Lower lobe of right lung (tissue), 2 donors: ENCODE data around the gene FXYD6. TPM values are rescaled to one million over a fixed set of nuclear protein-coding genes. Genes with fewer than 3 reads are reported as not detected.

ENCODE experiments used
- ATAC-seq, 2 donors: fragments of 200-7000 bp; cut with Tn5 transposase; one replicate each; pipeline ENCODE4 v1.9.1; 2020 to 2022; ENCODE audit warnings: mild to moderate bottlenecking in 2 of 2, moderate library complexity in 2 of 2
- DNase-seq: peaks from one replicate; pipeline ENCODE4 v3.0.0-alpha.2; 2020
- H3K27ac ChIP-seq: fragments of 200-600 bp; one replicate; pipeline ENCODE4 v1.8.0; 2022
- H3K27me3 ChIP-seq: fragments of 200-600 bp; one replicate; pipeline ENCODE4 v1.8.0; 2022; ENCODE audit warnings: low read depth
- H3K36me3 ChIP-seq: fragments of 200-600 bp; one replicate; pipeline ENCODE4 v1.8.0; 2022; ENCODE audit warnings: mild to moderate bottlenecking
- H3K4me1 ChIP-seq: fragments of 200-600 bp; one replicate; pipeline ENCODE4 v1.8.0; 2022
- H3K4me3 ChIP-seq: fragments of 200-600 bp; one replicate; pipeline ENCODE4 v1.8.0; 2022; ENCODE audit warnings: mild to moderate bottlenecking
- H3K9me3 ChIP-seq: fragments of 200-600 bp; one replicate; pipeline ENCODE4 v1.8.0; 2022
- CTCF ChIP-seq: fragments of 200-600 bp; IDR thresholded peaks from one replicate; pipeline ENCODE4 v1.8.0; 2022; ENCODE audit warnings: antibody characterized with exemption, mild to moderate bottlenecking
- intact Hi-C: fragments of 100-400 bp; cut with DNase I; formaldehyde crosslinking; loops from one replicate; pipeline ENCODE4 v1.11.0; 2022
- total RNA-seq: library from RNA; stranded (reverse); fragmentation: NEBNext Ultra II Directional; extraction: Animal tissue kit (Norgen Biotek cat#: 25700); gene quantifications from one replicate; pipeline ENCODE4 v1.2.1, GENCODE V29; 2021
- donor health status: DM: no; HTN: yes; CAD: no; lungs with severe emphysema.

FXYD6 gene
- total RNA-seq, 1 donor from 2014 or later: 61.2 TPM

- intact Hi-C loops: no loop called here
- DNase-seq: peak; percentile 85
Observed at GRCh38 chr11:117807482-117808327, 68.8 kb downstream of the FXYD6 start.

GRCh38 chr11:117806846-117807245, 69.6 kb downstream of the FXYD6 start:
- no peak for TF ChIP-seq CTCF

More at GRCh38 chr11:117807482-117808327, 68.8 kb downstream of the FXYD6 start:
- Histone ChIP-seq H3K9me3 (no peaks in the 10 kb centered on the region), H3K4me3 (no peak overlapping the region), H3K27me3 (peaks cover 3% of the 10 kb centered on the region), H3K4me1 (peaks cover 18% of the 10 kb centered on the region), H3K36me3 (no peaks in the 10 kb centered on the region), H3K27ac (no peak overlapping the region)
- peak; percentile 77 to 80 for ATAC-seq
- peak; percentile 92 for TF ChIP-seq CTCF

GRCh38 chr11:117805045-117805444, 71.4 kb downstream of the FXYD6 start:
- peaks cover 18% of the 10 kb centered on the region for H3K4me1 ChIP-seq
- no peak for ATAC-seq
- H3K27me3 ChIP-seq: peaks cover 3% of the 10 kb centered on the region
- H3K36me3 ChIP-seq: no peaks in the 10 kb centered on the region
- H3K4me3 ChIP-seq: no peak overlapping the region
- no peaks in the 10 kb centered on the region for H3K9me3 ChIP-seq
- intact Hi-C loops: no loop called here
- DNase-seq: no peak
- TF ChIP-seq CTCF: no peak
- no peak overlapping the region for H3K27ac ChIP-seq

More at GRCh38 chr11:117806846-117807245, 69.6 kb downstream of the FXYD6 start:
- H3K4me1 ChIP-seq: peaks cover 18% of the 10 kb centered on the region
- DNase-seq: no peak
- intact Hi-C loops: no loop called here
- no peak overlapping the region for H3K27ac ChIP-seq
- H3K9me3 ChIP-seq: no peaks in the 10 kb centered on the region
- ATAC-seq: peak; percentile 40 to 53
- H3K4me3 ChIP-seq: no peak overlapping the region
- no peaks in the 10 kb centered on the region for H3K36me3 ChIP-seq
- H3K27me3 ChIP-seq: peaks cover 3% of the 10 kb centered on the region

- DNase-seq (no peak), ATAC-seq (no peak)
- intact Hi-C loops: no loop called here
- H3K36me3 ChIP-seq: no peaks in the 10 kb centered on the region
- H3K4me3 ChIP-seq: no peak overlapping the region
- no peak for TF ChIP-seq CTCF
- no peaks in the 10 kb centered on the region for H3K9me3 ChIP-seq
- H3K4me1 ChIP-seq: peaks cover 11% of the 10 kb centered on the region
- peaks cover 3% of the 10 kb centered on the region for H3K27me3 ChIP-seq
- no peak overlapping the region for H3K27ac ChIP-seq
Observed at GRCh38 chr11:117803896-117804295, 72.6 kb downstream of the FXYD6 start.

- no peak overlapping the region for H3K4me3 ChIP-seq
- ATAC-seq (no peak), DNase-seq (no peak)
- peaks cover 37% of the 10 kb centered on the region for H3K27me3 ChIP-seq
- no peak overlapping the region for H3K27ac ChIP-seq
- no peak for TF ChIP-seq CTCF
- intact Hi-C loops: no loop called here
- H3K9me3 ChIP-seq: no peaks in the 10 kb centered on the region
- peaks cover 17% of the 10 kb centered on the region for H3K4me1 ChIP-seq
- H3K36me3 ChIP-seq: no peaks in the 10 kb centered on the region
Observed at GRCh38 chr11:117799634-117800033, 76.8 kb downstream of the FXYD6 start.
